GM21515 (cell line): ENCODE results near the gene KCNQ1.

ENCODE experiments used
- ATAC-seq: cut with Tn5 transposase; IDR thresholded peaks from one replicate; pipeline ENCODE4 v1.9.1; 2021; ENCODE audit not compliant: unreplicated experiment

Gene KCNQ1

DNA sequence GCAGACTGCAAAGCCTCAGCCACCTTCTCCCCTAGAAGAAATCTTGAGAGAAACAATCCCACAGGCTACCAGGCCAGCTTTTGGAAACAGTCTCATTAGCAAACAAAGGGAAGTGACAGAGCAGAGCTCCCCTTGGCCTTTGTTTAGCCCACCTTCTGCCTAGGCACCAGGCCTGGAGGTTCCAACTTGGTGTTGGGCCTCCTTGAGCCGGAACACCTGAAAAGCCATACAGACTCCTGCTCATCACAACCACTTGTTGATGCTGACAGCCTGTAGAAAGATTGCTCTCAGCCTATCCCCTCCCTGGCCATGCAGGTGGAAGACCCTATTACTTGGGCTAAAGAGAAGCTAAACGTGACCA is 228.4 kb downstream of the KCNQ1 start:
- ATAC-seq, result no peak

- no peak for ATAC-seq
Observed at GRCh38 chr11:2673871-2674471, 229.2 kb downstream of the KCNQ1 start.

GRCh38 chr11:2674658-2675131 is 229.9 kb downstream of the KCNQ1 start:
- ATAC-seq, result no peak

- ATAC-seq, result no peak
Observed at GRCh38 chr11:2675540-2675939, 230.7 kb downstream of the KCNQ1 start.

GRCh38 chr11:2677127-2677526 is 232.3 kb downstream of the KCNQ1 start:
- ATAC-seq, result no peak

DNA sequence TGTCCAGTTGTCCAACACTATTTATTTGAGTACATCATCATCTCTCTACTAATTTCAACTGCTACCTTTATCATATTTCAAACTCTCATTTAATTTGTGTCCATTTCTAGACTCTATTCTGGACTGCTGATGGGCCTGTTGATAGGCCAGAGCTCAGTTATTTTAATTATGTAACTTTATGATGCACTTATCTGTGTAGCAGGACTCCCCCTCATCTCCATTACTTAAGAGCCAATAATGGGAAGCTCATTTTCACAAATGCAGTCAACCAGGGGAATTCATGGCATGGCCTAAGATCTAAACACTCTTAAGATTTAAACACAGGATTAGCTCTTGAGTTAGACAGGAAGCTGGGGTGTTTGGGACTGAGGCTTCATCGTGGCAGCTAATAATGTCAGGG is 233.6 kb downstream of the KCNQ1 start:
- ATAC-seq, result no peak

DNA sequence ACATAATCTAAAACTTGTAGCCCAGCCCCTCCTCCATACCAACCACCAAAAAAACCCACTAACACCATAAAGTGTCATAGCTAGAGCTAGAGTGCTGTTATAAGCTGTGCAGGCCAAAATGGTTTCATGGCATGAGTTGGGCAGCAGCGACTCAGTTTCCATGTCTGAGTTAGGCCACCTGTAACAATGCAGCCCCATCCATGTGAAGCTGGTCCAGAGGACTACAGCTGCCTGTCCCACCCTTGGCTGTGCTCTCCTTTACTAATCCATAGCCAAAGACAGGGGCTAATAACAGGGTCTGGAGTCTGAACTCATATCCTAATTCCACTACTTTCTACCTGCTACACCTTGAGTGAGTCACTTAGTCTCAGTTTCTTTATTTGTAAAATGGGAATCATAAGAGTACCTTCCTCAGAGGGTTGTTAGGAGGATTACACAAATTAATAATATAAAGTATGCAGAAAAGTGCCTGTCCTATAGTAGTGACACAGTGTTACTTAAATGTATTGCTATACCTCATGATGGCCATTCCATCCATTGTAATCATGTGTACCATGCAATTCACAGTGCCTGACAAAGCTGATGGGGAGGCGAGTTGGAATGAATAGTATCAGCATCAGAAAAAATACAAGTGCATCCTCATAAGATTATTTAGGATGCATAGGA is 234.3 kb downstream of the KCNQ1 start:
- ATAC-seq, result no peak

DNA sequence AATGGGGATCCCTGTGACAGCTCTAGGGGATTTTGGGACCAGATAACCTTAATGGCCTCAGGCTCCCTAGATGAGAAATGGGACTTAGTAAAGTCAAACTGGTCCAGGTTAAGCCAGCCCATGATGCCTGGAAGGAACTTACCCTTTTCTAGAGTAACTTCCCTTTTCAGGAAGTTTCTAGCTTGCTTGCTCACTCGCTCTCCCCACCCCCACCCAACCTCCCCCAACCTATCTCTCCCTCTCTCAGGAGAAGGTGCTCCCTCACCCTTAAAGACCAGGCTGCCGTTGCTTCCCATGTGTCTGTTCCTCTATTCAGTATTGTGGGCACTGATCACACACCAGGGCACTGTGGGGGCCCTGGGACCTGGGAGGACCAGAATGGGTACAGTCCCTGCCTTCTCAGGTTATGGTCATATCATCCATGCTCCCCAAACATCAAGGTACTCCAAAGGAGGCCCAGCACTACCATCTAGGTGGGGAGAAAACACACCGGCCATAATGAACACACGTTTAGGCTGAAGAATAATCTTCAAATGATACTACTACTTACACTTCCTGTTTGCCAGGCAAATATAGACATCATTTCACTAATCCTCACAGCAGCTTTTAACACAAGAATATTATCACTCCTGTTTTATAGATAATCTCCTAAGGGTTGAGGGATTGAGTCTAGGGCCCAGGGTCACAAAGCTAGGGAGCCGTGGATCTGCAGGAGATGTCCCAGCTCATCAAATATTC is 236.8 kb downstream of the KCNQ1 start:
- ATAC-seq, result no peak

GRCh38 chr11:2683806-2684205 is 239.0 kb downstream of the KCNQ1 start:
- no peak for ATAC-seq

GRCh38 chr11:2684581-2684980 is 239.8 kb downstream of the KCNQ1 start:
- no peak for ATAC-seq

DNA sequence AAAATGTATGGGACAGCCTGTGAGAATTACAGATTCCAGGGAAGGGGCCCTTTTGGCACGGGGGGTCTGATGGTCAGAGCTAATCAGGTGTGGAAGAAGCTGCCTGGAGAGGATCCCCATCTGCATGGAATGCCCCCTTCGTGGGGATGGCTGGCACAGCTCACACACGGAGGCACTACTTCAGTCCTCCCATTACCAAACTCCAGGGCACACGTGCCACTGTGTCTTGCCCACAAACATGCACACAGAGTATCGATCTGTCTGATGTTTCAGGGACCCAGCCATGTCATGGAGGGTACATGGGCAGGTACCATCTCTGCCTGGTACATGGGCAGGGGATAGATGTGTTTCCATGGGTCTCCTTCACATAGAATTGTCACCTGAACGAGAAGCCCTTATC is 240.2 kb downstream of the KCNQ1 start:
- no peak for ATAC-seq

- ATAC-seq, result no peak
Observed at GRCh38 chr11:2685566-2686359, 241.0 kb downstream of the KCNQ1 start.

- ATAC-seq, result no peak
Observed at GRCh38 chr11:2686360-2687222, 241.8 kb downstream of the KCNQ1 start.

GRCh38 chr11:2687223-2687530 is 242.4 kb downstream of the KCNQ1 start:
- ATAC-seq, result no peak

GRCh38 chr11:2687782-2688191 is 243.0 kb downstream of the KCNQ1 start:
- ATAC-seq, result no peak

DNA sequence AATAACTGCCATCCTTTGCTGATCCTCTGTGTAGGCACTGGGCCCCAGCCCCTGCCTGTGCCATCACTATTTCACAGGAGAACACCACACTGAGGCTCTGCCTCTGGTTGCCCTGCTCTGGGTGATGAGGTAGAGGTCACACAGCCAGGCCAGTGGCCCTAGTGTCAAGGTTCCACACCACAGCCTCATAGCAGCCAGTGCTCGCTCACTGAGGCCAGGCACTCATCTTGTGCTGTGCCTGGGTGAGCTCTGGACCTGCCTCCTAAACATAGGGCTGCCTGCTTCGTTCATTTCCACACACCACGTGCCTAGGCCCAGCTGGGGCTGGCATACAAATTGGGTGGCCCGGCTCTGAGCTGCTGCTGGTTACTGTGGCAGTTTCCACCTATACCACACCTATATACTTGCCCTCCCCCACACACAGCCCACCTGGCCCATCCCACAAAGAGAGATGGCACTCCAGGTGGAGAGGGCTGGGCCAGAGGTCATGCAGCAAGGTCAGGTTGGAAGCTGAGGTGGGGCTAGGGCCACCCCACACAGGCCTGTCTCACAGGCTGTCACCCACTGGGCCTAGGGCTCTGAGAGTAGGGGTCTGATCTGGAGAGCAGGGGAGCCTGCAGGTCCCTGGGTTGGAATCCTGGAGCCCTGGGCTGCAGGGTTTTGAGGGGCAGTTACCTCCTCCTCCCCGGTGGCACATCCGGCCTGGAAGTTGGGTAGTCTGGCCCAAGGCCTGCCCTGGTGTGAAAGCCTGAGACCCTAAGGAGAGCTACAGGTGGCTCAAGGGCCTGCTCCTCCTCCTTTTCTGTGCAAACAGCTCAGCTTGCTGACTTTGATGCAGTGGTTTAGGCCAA is 243.8 kb downstream of the KCNQ1 start:
- no peak for ATAC-seq

GRCh38 chr11:2689651-2690575 is 245.1 kb downstream of the KCNQ1 start:
- no peak for ATAC-seq

DNA sequence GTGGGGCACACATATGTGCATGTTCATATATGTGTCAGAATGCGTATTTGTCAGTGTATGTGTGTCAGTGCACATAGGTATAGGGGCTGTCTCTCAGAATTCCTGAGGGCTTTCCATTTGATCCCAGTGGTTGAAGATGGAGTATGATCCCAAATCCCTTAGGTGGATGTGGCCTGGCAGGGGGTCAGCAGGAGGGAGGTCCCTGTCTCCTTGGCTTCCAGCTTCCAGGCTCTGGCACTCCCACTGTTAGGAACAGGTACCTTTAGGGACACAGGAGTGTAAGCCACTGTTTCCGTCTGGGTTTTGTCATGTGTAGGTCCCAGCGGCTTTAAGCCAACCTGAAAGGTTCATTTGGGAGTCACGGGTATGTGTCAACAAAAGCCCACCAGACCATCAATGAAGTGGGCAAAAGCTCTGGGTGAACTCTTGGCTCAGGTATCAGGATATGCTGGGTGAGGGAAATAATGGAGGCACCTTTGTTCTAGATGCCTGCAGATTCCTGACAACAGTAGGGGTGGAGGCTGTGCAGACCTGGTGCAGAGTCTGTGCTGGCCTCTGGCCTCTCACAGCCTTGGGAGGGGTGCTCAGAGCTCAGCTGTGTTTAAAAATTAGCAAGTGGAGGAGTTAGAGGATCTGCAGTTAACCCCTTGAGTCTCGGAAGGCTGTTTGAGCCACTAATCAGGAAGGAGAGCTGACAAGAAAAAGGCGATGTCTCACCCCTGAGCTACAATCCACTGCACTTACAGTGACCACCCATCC is 246.0 kb downstream of the KCNQ1 start:
- ATAC-seq, result no peak
